GM19468 (cell line): ENCODE measurements around the gene COX4I1.

Experiments used
- ATAC-seq: cut with Tn5 transposase; IDR thresholded peaks from one replicate; pipeline ENCODE4 v1.9.1; 2021; ENCODE audit warnings: mild to moderate bottlenecking, moderate library complexity, moderate number of reproducible peaks; ENCODE audit not compliant: unreplicated experiment; ENCODE audit errors: extremely low read depth

The COX4I1 gene

DNA sequence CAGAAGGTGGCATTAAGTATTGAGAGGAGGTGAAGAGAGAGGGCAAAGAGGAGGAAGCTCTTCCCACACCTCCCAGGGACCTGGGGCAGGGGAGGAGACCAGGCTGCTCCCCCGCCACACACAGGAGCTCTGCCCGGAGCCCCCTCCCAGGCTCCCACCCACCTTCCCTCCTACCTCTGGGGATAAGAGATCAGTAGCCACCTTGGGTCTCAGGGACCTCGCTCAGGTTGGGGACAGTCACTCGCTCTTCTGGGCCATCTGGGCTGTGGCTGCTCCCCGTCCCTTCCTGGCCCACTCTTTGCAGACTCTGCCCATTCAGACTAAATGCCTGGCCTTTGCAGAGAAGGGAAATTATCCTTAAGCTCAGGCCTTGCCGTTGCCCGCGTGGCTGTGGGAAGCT is 33.7 kb upstream of the COX4I1 start:
- no peak for ATAC-seq

GRCh38 chr16:85767531-85767930 is 32.0 kb upstream of the COX4I1 start:
- ATAC-seq = no peak

- ATAC-seq = no peak
These were observed 31.3 kb upstream of the COX4I1 start for GRCh38 chr16:85768199-85768598.

GRCh38 chr16:85770741-85771140 is 28.8 kb upstream of the COX4I1 start:
- ATAC-seq = no peak

DNA sequence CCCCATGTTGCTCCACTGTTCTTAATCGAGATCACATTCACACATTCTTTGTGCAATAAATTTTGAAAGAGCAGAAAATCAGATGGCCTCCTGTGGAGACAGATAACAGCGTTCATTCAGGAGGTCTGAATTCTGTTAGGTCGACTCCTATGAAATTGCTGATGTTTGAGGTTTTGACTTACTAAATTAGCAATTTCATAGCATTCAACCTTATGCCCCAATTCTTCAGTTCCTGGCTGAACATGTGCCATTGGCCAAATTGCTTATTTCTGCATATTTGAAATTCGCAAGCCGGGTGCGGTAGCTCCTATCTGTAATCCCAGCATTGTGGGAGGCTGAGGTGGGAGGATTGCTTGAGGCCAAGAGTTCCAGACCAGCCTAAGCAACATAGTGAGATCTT is 26.5 kb upstream of the COX4I1 start:
- no peak for ATAC-seq

GRCh38 chr16:85774136-85774535 is 25.4 kb upstream of the COX4I1 start:
- no peak for ATAC-seq

DNA sequence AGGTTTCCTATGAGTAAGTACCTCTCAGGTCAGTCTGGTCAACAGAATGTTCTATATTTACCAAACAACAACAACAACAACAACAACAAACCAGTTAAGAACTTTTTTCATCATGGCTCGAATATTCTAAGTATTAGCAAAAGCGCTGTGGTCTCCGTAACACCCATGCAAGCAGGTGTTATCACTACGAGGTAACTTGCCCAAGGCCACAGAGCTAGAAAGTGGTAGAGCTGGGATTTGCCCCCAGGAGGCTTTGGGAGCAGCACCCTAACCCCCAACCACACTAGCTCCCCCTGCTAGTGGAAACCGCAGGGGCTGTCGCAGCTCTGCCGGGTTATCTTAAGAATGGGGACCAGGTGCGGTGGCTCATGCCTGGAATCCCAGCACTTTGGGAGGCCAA is 24.7 kb upstream of the COX4I1 start:
- no peak for ATAC-seq

- ATAC-seq = no peak
These were observed 21.7 kb upstream of the COX4I1 start for GRCh38 chr16:85777583-85778310.

DNA sequence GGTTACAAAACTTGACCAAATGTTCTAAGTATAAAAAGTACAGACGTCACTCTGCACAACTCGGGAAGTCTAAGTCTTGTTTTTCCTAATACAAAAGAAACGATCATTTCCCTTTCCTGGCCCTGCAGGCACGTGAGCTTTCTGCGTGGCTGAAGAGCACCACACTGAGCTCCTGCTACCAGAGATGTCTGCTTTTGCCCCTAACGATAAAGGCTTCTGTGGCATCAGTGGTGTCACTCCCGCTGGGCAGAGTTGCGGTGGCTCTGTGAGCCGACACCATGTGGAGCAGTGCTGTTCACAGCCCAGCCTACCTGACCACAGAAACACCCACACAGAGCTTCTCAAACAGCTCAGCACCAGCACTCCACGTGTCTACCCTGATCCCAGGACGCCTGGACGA is 20.6 kb upstream of the COX4I1 start:
- no peak for ATAC-seq

DNA sequence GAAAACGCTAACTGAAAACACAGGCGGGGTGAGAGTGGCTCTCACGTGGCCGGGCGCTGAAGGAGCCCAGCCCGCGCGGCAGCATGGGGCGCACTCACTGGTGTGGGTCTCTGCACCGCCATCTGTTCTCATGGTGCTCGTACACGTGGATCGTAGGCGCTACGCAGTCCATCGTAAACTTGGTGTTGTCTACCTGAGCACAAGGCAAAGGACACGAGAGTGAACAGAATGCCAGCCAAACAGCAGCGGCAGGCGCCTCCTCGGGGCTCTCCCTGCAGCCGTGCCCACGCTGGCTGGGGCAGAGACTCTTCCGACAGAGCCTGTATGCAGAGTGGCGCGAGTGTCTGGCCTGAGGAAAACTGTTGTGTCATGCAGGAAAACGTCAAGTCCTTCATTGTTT is 19.2 kb upstream of the COX4I1 start:
- no peak for ATAC-seq

- no peak for ATAC-seq
These were observed 18.3 kb upstream of the COX4I1 start for GRCh38 chr16:85781156-85781555.

- no peak for ATAC-seq
These were observed 17.7 kb upstream of the COX4I1 start for GRCh38 chr16:85781695-85782370.

DNA sequence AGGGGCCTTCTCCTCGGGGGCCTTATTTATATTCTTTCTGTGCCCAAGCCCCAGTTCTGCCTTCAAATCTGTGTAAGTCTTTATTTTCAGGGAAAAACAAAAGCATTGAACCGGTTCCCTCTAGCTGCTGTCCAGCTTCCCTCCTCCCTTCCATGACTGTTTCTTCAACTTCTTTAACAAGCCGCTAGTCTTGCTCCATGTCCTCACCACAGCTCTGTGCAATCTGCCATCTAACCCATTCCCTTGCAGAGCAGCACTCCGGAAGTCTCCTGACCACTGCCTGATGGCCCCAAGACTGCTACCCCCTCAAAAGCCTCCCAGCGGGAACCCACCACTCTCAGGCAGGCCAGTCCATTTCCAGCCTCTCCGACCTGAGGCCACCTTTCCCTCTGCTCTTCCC is 17.0 kb upstream of the COX4I1 start:
- ATAC-seq = no peak

DNA sequence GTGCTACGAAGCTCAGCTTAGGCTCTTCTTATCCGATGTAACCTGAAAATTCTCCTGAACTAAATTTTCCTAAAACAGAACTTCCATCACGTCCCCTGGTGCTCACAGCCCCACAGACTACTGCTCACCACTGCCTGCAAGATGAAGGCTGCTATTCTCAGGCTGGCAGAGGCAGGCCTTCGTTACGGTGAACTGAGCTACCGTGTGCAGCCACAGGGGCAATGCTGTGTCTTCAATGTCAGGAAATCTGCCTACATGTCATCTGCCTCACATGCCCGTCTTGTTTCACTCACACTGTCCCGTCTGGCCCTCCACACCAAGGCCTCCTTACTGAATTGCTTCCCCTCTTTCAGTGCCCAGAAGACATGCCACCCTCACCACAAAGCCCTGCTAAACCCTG is 16.1 kb upstream of the COX4I1 start:
- no peak for ATAC-seq

GRCh38 chr16:85784813-85785212 is 14.7 kb upstream of the COX4I1 start:
- no peak for ATAC-seq

GRCh38 chr16:85785927-85786326 is 13.6 kb upstream of the COX4I1 start:
- ATAC-seq = no peak

DNA sequence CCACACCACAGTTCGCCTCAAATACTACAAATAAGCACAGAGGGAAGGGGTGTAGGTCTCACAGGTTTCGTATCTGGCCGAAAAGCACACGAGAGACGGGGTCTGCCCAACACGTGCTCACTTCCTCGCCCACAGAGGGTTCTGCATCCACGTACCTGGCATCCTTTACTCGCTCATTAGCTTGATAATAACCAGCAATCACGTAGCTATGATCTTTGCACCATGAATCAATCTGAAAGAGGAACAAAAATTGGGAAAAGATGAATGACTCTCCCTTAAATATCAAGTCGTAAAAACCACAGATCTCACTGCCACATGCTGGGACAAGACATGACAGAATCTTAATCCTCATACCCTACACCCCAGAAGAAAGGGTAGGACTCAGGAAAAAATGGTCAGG is 10.7 kb upstream of the COX4I1 start:
- ATAC-seq = no peak

GRCh38 chr16:85789773-85790172 is 9.7 kb upstream of the COX4I1 start:
- no peak for ATAC-seq

DNA sequence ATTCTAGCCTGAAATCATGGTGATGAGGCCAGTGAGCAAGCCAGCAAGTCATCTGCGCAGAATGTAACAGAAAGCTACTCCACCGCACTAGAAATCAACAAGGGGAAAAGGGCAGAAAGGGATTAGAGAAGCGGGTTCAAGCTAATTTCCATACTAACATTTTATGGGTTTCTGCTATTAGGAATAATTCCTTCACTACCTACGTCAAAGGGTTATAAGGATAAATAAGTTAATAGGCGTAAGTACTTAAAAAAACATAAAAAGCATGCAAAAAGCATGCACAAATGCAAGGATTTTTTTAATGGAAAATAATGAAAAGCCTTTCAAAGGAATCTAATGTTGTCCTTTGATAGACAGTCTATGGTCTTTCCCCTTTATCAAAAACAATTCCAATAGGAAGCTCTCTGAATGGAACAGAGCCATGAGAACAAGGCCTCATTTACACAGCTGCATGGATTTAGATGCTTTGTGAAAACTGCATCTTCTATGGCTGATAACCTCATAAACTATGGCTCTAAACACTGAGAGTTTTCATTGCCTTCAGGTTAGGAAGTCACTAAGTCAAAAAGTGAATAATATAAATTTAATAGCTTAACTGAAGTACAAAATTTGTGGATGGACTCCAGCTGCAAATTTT is 5.7 kb upstream of the COX4I1 start:
- ATAC-seq = no peak

DNA sequence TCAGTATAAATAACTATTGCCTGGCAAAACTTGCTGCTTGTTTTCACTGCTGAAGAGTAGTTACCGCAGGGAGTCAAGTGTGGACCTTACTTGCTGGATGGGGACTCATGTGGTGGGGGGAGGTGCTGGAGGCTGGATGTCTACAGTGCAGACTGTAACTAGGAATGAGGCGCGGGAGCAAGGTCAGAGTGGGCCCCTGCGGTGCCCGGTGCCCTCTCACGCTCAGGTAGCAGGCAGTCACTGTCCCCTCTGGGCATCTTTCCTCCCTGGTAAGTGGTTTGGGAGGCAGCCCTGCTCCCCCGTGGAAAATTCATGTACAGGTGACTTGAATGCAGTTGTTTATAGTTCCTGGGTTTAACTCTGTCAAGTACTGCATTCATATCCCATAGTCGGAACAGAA is 4.8 kb upstream of the COX4I1 start:
- no peak for ATAC-seq

GRCh38 chr16:85796152-85796551 is 3.3 kb upstream of the COX4I1 start:
- no peak for ATAC-seq

DNA sequence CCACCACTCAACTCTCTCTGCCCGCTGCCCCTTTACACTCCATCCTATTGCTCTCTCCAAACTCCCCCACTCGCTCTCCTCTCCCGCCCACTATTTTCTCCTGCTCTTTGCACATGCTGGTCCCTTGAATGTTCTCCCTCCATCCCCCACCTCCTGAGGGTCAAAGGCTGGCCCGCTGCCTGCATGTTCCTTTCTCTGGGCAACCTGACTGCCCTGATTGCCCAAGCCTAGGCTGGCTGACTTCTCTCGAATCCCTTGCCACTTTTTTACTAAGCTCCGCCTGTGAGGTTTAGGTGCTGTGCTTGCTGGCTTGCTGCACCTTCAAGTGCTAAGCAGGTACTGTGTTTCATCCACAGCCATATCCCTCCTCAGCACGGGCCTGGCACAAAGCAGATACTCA is 2.9 kb upstream of the COX4I1 start:
- no peak for ATAC-seq
